Measurements from ENCODE around the gene DCLK2.

GRCh38 chr4:150136481-150136880 lies 58.2 kb downstream of the DCLK2 start:
- TF ChIP-seq, protein P1, sequence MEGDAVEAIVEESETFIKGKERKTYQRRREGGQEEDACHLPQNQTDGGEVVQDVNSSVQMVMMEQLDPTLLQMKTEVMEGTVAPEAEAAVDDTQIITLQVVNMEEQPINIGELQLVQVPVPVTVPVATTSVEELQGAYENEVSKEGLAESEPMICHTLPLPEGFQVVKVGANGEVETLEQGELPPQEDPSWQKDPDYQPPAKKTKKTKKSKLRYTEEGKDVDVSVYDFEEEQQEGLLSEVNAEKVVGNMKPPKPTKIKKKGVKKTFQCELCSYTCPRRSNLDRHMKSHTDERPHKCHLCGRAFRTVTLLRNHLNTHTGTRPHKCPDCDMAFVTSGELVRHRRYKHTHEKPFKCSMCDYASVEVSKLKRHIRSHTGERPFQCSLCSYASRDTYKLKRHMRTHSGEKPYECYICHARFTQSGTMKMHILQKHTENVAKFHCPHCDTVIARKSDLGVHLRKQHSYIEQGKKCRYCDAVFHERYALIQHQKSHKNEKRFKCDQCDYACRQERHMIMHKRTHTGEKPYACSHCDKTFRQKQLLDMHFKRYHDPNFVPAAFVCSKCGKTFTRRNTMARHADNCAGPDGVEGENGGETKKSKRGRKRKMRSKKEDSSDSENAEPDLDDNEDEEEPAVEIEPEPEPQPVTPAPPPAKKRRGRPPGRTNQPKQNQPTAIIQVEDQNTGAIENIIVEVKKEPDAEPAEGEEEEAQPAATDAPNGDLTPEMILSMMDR (conservative IDR thresholded peaks at IDR 0.05; ENCODE audit: low read length), result no peak
- TF ChIP-seq EZH2phosphoT487 (IDR thresholded peaks at IDR 0.05; ENCODE audit: borderline replicate concordance, low read depth, low read length), result no peak

All from OCI-LY7 (cell line).